HL-60 (cell line): ENCODE data around the gene NKD1.

Source experiments
- CTCF ChIP-seq: IDR thresholded peaks from one replicate; pipeline ENCODE4 v1.5.1; 2011; ENCODE audit warnings: low read length, control low read depth, inconsistent platforms; ENCODE audit not compliant: insufficient read depth
- GABPA ChIP-seq: IDR thresholded peaks from 2 replicates; pipeline ENCODE4 v1.6.1; 2012; ENCODE audit warnings: low read depth
- REST ChIP-seq: IDR thresholded peaks from 2 replicates; pipeline ENCODE4 v1.6.1; 2012; ENCODE audit warnings: low read depth; ENCODE audit not compliant: insufficient replicate concordance
- SPI1 ChIP-seq: IDR thresholded peaks from 2 replicates; pipeline ENCODE4 v1.6.1; 2012; ENCODE audit warnings: low read depth, mild to moderate bottlenecking, borderline replicate concordance

GRCh38 chr16:50636753-50637374, 88.7 kb downstream of the NKD1 start:
- no peak for TF ChIP-seq CTCF
- TF ChIP-seq SPI1: no peak
- no peak for TF ChIP-seq GABPA
- TF ChIP-seq REST: no peak
